Skin epidermis (tissue), 12 donors: ENCODE results near the gene KCNAB1.
"Not testable (repeated sequence)": the region's sequence is repeated elsewhere in the genome, so short reads cannot be mapped to it uniquely, and the experiment has no call there.

Experiments
- H3K27ac ChIP-seq, 21 experiments: fragments of 200-600 bp; sonication (generic) in 11 of 21; one replicate each; pipeline ENCODE4 v1.5.0; 2020; ENCODE audit warnings: mild to moderate bottlenecking in 3 of 21, inconsistent platforms in 2 of 21, moderate library complexity in 2 of 21
- H3K4me3 ChIP-seq, 7 experiments: fragments of 200-600 bp; sonication (generic) in 2 of 7; one replicate each; pipeline ENCODE4 v1.5.0; 2020; ENCODE audit warnings: inconsistent platforms in 2 of 7, mild to moderate bottlenecking in 2 of 7, moderate library complexity in 1 of 7

KCNAB1 gene

GRCh38 chr3:156172536-156172935 lies 52.2 kb downstream of the KCNAB1 start:
- Histone ChIP-seq H3K27ac (no peak overlapping the region), H3K4me3 (no peak overlapping the region)

GRCh38 chr3:156174229-156174847 lies 54.0 kb downstream of the KCNAB1 start:
- Histone ChIP-seq H3K4me3 (no peak overlapping the region), H3K27ac (no peak overlapping the region)

DNA sequence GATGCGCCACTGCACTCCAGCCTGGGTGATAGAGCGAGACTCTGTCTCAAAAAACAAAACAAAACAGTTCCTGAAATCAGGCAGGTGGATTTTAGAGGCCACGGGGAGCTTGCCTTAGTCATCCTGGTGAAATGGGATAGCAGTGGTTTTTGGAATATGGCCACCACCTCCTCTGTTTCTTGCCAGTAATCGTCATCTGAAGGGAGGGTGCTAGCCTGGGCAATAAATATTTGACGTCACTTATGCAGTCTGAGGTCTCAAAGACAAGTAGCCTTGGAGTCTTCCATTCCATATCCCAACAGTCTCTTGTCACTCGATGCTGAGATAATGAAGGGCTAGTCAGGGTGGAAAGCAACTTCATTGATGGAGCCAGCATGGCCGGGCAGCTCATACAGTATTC lies 55.2 kb downstream of the KCNAB1 start:
- H3K27ac ChIP-seq: no peak overlapping the region
- no peak overlapping the region for H3K4me3 ChIP-seq

DNA sequence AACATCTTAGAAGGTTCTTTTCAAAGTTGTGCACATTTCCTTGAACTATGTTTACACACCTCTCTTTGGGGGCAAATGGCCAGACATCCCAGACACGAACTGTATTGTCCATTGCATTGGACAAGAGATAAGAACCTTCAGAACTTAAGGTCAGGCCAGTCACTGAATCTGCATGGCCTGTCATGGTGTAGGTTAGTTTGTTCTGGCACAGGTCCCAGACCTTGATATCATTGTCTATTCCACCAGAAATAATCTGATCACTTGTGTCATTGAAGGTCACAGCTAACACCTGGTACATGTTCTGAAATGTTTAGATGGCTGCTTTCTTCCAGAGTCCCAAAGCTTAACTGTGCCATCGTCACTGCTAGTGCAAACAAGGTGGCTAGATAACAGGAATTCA lies 55.7 kb downstream of the KCNAB1 start:
- no peak overlapping the region for H3K27ac ChIP-seq

DNA sequence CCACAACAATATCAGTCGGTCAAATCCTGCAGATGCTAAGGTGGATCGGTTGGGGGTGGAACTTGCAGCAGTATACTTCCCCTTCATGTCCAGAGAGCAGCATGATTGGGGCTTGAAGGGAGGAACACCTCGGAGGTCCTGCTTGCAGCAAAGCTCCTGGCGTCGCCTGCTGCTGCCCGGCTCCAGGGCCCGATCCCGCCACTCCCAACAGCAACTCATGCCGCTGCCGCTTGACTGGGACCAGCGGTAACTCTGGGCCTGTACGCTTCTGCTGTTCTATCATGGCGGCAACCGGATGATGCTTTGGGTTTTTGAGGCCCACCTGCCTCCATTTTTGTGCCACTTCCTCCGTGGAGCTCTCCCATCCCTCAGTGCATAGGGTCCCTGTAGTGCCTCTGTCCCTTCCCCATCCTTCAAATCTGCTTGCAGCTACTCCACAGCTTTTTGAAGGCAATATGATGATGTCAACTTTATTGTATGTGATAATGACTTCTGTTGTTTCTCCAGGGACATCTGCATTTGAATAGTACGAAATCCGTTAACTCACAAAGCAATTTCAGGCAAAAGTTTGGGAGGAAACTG lies 56.3 kb downstream of the KCNAB1 start:
- no peak overlapping the region for H3K27ac ChIP-seq

More for the DNA sequence above, 55.7 kb downstream of the KCNAB1 start:
- no peak overlapping the region for H3K4me3 ChIP-seq

DNA sequence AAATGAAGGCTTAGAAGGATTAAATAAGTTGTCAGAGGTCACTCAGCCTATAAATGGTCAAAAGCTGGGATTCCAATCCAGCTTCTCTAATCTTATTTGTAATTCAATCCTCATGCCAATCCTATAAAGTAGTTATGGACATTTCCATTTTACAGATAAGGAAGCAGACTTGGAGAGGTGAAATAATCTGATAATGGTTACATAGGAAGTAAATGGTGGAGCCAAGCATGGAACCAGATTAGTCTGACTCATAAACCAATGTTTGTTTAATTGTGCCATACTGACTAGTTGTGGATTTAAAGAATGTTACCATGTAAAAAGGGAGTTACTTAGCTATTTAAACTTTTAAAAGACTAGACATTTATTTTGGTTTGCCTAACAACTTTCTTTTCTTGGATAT lies 59.7 kb downstream of the KCNAB1 start:
- no peak overlapping the region for H3K27ac ChIP-seq
- H3K4me3 ChIP-seq: no peak overlapping the region

More for the DNA sequence above, 56.3 kb downstream of the KCNAB1 start:
- H3K4me3 ChIP-seq: no peak overlapping the region

DNA sequence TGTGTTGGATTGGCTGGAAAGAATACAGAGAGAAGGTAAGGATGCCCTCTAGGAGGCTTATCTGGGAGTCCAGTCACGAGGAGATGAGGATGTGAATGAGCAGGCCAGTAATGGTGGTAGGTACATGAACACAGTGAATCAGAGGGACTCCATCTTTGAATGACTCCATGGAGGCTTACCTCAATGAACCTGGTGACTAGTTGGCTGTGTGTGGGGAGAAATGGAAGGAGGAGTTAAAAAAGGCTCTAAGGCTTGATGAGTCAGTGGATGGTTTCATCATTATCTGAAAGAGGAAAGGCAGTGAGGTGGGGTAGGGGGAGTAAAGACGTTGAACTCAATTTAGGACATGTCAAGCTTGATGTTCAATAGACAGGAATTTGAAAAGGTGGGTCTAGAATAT lies 61.1 kb downstream of the KCNAB1 start:
- Histone ChIP-seq H3K27ac (no peak overlapping the region), H3K4me3 (no peak overlapping the region)

DNA sequence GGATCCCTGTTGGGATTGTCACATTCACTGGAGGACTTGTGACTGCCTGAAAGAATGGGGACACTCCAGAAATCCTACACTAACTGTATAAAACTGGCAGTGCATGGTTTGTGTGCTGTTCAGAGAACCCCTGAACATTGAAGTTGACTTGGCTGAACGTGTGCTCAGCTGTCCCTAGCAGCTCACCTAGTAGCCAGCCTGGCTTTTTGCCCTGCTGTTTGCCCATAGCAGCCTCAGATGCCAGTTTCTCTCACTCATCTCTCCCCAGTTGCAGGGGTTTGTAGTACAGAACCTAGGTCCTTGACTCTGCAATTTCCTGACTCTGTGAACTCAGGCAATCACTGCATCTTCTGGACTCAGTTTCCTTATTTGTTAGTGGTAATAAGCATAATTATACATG lies 63.0 kb downstream of the KCNAB1 start:
- Histone ChIP-seq H3K27ac (no peak overlapping the region), H3K4me3 (no peak overlapping the region)

- H3K4me3 ChIP-seq: no peak overlapping the region
- no peak overlapping the region for H3K27ac ChIP-seq
These were observed 63.8 kb downstream of the KCNAB1 start for GRCh38 chr3:156184156-156184555.

GRCh38 chr3:156187146-156187769 lies 66.9 kb downstream of the KCNAB1 start:
- H3K4me3 ChIP-seq: no peak overlapping the region
- H3K27ac ChIP-seq: no peak overlapping the region

DNA sequence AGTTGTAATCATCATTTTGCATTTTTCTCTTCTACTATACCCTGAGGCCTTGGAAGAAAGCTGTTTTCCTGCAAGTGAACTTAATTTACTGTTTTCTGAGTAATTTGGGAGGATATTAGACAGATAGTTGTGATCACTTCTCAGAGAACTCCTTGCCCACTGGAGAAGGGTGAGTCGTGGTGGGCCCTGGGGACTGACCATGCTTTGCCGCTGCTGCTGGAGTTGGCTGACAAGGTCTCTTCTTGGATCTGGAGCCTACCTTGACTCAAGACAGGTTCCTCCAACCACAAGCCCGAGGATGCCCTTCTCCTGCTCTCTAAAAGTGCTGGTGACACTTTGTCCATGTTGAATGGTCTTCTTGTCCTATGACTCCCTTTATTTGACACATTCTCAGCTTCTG lies 68.4 kb downstream of the KCNAB1 start:
- H3K4me3 ChIP-seq: no peak overlapping the region
- no peak overlapping the region for H3K27ac ChIP-seq

DNA sequence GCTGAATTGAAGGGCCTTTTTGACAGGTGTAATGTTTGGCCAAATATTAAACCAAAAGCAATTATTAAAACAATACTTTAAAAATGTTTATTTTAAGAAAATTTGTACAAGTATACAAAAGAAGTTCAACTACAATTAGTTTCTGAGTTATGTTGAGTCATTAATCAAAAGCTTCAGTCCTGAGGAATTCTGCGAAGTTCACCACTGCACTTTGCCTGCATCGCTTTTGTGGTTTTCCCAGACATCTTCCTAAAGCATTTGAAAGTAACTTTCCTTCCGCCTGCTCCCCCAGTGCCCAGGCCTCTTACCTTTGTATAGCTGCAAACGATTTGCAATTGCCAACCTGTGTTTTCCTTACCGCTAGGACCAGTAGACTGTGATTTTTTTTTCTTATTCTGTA lies 69.5 kb downstream of the KCNAB1 start:
- H3K4me3 ChIP-seq: no peak overlapping the region

DNA sequence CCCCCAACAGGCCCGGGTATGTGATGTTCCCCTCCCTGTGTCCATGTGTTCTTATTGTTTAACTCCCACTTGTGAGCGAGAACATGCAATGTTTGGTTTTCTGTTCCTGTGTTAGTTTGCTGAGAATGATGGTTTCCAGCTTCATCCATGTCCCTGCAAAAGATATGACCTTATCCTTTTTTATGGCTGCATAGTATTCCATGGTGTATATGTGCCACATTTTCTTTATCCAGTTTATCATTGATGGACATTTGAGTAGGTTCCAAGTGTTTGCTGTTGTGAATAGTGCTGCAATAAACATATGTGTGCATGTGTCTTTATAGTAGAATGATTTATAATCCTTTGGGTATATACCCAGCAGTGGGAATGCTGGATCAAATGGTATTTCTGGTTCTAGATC lies 74.6 kb downstream of the KCNAB1 start:
- H3K27ac ChIP-seq, H3K4me3 ChIP-seq: not testable (repeated sequence)

More for the DNA sequence above, 69.5 kb downstream of the KCNAB1 start:
- H3K27ac ChIP-seq: no peak overlapping the region

- H3K4me3 ChIP-seq, H3K27ac ChIP-seq: not testable (repeated sequence)
These were observed 76.8 kb downstream of the KCNAB1 start for GRCh38 chr3:156197152-156197551.

DNA sequence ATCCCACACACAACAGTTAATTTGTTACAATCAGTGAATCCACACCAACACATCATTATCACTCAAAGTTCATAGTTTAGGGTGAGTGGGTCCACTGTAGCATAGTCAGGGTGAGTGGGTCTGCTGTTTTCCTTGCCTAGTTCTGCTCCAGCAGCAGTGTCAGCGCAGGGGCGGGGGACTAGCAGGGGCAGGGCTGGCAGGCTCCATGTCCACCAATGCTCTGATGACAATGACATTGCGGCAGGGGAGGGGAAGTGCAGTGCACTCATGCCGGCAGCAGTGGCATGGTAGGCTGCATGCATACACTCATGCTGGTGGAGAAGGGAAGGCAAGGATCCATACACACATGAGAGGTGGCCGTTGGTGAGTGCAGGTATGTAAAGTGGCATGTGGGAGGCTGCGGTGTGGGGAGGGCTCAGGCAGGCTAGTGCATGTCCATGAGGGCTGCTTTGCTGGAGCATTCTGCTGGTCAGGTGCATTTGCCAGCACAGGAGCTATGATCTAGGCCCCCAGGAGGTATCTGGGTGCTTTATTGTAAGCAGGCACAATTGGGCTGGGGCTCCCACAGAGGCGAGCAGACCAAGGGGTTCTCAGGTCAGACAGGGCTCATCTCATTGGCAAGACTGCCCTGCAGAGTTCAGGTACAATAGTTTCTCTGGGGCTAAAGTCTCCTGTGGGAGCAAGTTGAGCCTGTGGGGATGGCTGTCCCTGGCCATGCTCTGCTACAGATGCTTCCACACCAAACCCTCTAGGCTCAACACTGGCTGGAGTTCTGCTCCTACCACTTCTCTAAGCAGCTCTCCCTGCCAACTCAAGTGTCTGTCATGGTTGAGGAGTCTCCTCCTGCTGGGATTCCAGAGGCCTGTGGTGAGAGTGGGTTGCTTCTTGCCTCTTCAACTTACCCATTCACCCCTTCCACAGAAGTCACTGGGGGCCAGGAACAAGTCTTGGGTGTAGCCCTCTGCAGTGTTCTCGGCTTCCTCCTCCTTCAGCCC lies 81.3 kb downstream of the KCNAB1 start:
- H3K27ac ChIP-seq: no peak overlapping the region

GRCh38 chr3:156206157-156206556 lies 85.8 kb downstream of the KCNAB1 start:
- Histone ChIP-seq H3K4me3 (no peak overlapping the region), H3K27ac (no peak overlapping the region)

More for the DNA sequence above, 81.3 kb downstream of the KCNAB1 start:
- H3K4me3 ChIP-seq: no peak overlapping the region

DNA sequence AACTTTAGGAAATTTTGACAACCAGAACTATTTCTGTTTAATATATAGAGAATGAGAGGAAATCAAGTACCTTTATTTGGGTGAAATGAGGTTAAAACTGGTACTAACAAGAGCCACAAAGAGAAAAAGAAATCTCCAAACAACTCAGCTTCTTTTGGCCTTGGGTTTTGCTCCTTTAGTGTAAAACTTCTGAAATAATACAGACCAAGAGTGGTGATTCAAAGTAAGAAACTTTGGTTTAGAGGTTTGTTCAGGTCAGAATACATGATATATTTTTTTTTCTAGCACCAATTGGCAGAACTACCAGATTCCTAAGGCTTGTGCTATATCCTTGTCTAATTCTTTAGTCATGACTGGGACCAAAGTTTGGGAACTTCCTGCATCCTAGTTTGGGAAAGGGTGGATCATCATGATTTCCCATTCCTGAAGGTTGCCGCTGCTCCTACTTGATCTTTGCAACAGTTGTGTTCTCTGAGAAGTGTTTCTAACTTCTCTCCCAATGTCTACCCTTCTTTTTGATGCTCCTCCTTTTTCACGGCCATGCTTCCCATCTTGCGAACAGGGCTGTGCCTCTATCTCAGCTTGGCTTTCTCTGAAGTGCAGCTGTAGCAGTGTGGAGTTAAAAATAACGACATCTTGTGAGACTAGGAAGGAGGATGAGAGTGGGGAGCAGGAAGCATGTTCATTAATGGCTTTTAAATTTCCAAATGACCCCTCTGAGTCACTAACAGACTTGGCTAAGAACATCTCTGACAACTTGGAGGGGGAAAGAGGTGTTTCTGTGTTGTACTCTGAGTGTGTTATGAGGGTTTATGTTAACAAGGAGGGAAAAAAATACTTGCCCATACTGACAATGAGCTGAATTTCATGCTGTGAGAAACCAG lies 87.7 kb downstream of the KCNAB1 start:
- H3K27ac ChIP-seq: no peak overlapping the region
- H3K4me3 ChIP-seq: no peak overlapping the region

DNA sequence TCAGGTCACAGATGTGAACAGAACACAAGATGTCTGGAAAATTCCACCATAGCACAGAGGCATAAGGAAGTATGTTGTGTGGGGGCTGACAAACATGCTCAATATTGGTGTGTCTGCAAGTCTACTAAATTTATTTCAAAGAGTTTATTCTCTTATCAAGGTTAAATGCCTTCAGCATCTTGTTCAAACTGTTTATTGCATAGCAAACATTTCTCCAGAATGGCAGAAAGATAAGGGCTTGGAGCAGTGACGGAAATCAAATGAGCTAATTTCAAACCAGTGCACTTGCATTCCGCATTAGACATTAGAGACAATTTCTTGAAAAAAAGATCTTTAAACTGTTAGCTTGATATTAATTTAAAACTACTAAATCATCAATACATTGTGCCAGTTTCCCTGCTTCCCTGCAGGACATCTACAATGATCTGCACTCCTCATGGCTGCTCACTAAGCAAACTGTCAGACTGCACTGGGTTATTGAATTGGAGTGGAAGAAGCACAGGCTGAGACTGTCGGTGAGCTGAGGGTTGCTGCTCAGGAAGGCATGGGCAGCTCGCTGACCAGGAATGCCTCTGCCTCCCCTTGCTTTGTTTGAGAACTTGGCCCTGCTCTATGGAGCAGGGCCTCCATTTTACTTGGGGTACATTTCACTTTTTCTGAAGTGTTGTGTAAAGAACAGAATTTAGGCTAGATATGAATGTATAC lies 89.4 kb downstream of the KCNAB1 start:
- no peak overlapping the region for H3K4me3 ChIP-seq
- no peak overlapping the region for H3K27ac ChIP-seq

- no peak overlapping the region for H3K4me3 ChIP-seq
- H3K27ac ChIP-seq: no peak overlapping the region
These were observed 91.2 kb downstream of the KCNAB1 start for GRCh38 chr3:156211583-156211982.
